Testis (tissue), 2 donors: ENCODE measurements around the gene IQCF6.

Experiments
- POLR2A ChIP-seq: fragments of 450-650 bp; IDR thresholded peaks from one replicate; pipeline ENCODE4 v1.6.1; 2017; ENCODE audit warnings: antibody characterized with exemption, mild to moderate bottlenecking, moderate library complexity
- TF ChIP-seq, protein P1 (sequence below), 3 experiments: fragments of 450-650 bp in 2 of 3; fragments of 200-600 bp in 1 of 3; sonication (generic) in 1 of 3; IDR thresholded peaks; one replicate each; pipeline ENCODE4 v1.5.1; 2016 to 2019; ENCODE audit warnings: antibody characterized with exemption in 3 of 3, mild to moderate bottlenecking in 2 of 3, moderate library complexity in 1 of 3

DNA sequence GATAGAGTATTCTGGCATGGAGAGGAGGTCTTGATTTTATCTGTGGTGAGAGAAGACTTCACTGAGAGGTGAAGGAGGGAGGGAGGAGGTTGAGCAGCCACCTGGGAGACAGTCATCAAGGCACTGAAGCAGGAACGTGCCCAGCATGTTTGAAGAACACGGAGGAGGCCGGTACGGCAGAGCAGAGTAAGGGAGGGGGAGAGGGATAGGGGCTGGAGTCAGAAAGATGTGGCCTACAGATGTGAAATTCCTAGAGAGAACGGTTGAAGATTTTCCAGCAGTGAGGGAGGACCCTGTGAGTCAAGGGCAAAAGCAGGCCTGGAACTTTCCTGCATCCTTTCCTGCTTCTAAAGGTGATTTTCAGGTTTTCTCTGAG is 21.7 kb upstream of the IQCF6 start:
- TF ChIP-seq POLR2A = no peak
- TF ChIP-seq, protein P1, sequence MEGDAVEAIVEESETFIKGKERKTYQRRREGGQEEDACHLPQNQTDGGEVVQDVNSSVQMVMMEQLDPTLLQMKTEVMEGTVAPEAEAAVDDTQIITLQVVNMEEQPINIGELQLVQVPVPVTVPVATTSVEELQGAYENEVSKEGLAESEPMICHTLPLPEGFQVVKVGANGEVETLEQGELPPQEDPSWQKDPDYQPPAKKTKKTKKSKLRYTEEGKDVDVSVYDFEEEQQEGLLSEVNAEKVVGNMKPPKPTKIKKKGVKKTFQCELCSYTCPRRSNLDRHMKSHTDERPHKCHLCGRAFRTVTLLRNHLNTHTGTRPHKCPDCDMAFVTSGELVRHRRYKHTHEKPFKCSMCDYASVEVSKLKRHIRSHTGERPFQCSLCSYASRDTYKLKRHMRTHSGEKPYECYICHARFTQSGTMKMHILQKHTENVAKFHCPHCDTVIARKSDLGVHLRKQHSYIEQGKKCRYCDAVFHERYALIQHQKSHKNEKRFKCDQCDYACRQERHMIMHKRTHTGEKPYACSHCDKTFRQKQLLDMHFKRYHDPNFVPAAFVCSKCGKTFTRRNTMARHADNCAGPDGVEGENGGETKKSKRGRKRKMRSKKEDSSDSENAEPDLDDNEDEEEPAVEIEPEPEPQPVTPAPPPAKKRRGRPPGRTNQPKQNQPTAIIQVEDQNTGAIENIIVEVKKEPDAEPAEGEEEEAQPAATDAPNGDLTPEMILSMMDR (IDR thresholded peaks at IDR 0.05) = no peak
